Measurements from ENCODE around the gene NEO1.

NEO1 gene

DNA sequence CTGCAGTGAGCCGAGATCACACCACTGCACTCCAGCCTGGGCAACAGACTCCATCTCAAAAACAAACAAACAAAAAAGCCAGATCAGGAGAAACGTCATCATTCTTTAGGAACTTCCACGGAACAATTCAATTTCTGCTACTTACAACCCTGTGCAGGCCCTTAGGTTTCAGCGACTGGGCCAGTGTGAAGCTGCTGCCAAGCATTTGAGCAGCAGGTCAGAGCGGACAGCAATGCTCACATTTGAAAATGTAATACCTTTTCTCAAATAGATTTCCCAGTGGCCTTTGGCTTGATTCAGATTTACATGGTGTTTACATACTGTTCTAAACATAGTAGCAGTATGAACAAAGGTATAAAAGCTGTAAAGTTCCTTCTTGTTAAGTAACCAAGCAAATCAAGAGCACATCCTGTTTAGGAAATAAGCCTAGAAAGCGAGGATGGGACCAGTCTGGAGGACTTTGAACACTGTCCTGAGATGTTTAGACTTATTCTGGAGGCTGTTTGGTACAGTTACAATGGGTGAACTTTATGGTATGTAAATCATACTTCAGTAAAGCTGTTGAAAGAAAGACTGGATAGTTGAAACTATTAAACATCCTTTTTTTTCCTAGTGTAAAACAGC is 175.3 kb downstream of the NEO1 start:
- in situ Hi-C loops (cut with HindIII; ENCODE audit: low pct_ligation_motif_present, low pct_unique_long_range_greater_than_20kb, low sequenced_read_pairs): no loop called here
- DNase-seq: no peak

DNA sequence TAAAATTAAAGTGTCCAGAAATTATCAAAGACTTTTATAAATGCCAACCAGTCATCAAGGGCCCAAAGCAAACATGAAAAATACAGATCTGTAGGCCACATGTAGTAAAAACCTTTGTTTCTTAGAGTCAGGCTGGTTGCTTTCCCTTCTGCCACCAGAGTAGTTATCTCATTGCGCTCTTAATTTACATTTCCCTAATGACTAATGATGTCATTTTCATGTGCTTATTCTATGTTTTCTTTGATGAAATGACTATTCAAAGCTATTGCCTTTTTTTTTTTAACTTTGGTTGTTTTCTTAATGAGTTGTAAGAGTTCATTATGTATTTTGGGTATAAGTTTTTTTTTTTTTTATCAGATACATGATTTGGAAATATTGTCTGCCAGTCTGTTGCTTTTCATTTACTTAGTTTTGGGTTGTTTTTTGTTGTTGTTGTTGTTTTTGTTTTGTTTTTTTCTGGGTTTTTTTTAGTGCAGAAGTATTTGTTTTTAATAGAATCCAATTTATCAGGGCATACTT is 175.9 kb downstream of the NEO1 start:
- in situ Hi-C loops (cut with HindIII; ENCODE audit: low pct_ligation_motif_present, low pct_unique_long_range_greater_than_20kb, low sequenced_read_pairs): no loop called here
- DNase-seq: no peak

DNA sequence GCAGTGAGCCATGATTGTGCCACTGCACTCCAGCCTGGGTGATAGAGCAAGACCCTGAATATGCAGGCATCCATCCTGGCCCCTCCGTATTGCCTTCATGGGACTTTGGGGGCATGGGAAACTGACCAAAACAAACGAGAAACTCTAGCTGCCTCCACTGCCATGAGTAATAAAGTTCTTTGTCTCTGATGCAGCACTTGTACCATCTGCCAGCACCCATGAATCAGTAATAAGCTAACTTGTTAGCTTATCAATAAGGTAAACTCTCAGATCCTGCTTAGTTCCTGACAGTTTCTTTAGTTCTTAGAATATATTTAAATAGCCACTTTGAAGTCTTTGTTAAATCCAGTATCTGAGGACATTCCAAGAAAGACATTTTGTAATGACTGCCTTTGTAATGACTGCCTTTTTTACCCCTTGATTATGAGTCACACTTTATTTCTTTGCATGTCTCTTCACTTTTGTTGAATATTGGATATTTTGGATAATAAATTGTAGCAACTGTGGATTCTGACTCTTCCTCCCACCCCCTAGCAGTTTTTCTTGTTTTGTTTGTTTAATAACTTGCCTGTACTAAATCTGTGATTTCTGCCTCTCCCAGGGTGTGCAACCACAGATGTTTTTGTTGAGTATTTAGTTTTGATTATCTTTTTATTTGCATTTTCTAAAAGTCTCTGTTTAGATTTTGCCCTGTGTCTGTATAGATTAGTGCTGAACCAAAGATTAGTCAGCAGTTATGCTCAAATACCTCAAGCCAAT is 179.6 kb downstream of the NEO1 start:
- no peak for DNase-seq
- in situ Hi-C loops (cut with HindIII; ENCODE audit: low pct_ligation_motif_present, low pct_unique_long_range_greater_than_20kb, low sequenced_read_pairs): no loop called here

DNA sequence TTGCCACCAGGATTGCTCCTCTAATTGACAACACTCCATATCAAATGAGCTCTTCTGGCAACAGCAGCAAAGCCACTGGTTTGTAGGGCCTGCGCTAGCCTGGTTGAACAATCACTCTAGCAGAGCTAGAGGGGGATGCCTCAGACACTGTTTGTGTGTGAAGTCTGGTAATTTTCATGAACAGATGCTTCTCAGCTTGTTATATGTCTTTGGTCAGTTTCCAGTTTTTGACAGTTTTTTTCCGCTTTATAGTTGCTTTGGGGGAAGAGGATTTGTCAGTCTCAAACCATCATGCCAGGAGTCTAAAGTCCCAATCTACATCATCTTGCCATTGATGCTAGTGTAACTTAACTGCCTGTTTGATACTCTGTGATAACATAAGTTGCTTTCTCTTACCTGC is 180.5 kb downstream of the NEO1 start:
- in situ Hi-C loops (cut with HindIII; ENCODE audit: low pct_ligation_motif_present, low pct_unique_long_range_greater_than_20kb, low sequenced_read_pairs): no loop called here
- no peak for DNase-seq

DNA sequence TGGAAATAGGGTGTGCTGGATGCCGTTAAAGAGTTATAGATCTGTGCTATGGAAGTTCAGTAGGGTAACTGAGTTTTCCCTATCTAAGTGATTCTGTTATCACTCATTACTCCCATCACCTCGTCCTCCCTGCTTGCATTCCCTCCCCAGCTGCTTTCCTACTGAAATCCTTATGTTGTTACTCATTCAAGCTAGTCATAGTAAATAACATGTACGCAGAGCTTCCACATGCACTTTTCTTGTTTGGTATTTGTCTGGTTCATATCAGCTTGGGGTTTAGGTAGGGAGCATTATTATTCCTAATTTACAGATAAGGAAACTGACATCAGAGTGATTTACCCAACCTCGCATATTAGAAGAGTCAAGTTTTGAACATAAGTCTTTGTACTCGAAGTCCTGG is 181.4 kb downstream of the NEO1 start:
- in situ Hi-C loops (cut with HindIII; ENCODE audit: low pct_ligation_motif_present, low pct_unique_long_range_greater_than_20kb, low sequenced_read_pairs): no loop called here
- DNase-seq: no peak

DNA sequence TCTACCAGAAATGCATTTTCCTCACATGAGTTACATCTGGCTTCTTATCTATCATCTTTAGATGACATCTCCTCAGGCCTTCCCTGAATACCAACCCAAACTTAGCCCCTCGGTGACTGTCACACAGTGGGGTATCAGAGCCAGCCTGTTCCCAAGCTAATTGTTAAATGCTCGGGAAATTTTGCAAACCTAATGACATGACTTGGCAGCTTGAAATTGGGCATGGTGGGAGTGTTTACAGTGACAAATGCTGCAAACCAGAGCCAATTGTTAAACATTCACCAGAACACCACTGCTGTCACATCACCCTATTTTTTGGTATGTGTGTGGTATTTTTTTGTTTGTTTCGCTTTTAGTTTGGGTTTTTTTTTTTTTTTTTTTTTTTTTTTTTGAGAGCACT is 185.6 kb downstream of the NEO1 start:
- no peak for DNase-seq
- in situ Hi-C loops (cut with HindIII; ENCODE audit: low pct_ligation_motif_present, low pct_unique_long_range_greater_than_20kb, low sequenced_read_pairs): no loop called here

DNA sequence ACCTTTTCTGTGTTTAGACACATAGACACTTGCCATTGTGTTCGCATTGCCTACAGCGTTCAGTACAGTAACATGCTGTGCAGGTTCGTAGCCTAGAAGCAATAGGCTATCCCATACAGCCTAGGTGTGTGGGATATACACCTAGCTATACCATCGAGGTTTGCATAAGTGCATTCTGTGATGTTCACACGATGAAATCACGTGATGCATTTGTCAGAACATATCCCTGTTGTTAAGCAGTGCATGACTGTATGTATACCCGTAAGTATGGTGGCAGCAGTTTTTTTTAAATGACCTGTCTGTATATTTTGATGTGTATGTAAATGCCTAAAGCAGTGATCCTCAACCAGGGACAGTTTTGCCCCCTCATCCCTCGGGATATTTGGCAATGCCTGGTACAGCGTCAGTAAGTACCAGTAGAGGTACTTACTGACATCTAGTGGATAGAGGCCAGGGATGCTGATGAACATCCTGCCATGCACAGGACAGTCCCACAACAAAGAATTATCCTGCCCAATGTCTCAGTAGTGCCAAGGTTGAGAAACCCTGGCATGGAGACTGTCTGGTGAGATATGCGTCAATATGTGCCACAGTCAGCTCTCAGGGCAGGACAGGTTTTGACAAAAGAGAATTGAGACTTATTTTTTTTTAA is 187.4 kb downstream of the NEO1 start:
- peak; percentile 10 for DNase-seq
- in situ Hi-C loops (cut with HindIII; ENCODE audit: low pct_ligation_motif_present, low pct_unique_long_range_greater_than_20kb, low sequenced_read_pairs): no loop called here

DNA sequence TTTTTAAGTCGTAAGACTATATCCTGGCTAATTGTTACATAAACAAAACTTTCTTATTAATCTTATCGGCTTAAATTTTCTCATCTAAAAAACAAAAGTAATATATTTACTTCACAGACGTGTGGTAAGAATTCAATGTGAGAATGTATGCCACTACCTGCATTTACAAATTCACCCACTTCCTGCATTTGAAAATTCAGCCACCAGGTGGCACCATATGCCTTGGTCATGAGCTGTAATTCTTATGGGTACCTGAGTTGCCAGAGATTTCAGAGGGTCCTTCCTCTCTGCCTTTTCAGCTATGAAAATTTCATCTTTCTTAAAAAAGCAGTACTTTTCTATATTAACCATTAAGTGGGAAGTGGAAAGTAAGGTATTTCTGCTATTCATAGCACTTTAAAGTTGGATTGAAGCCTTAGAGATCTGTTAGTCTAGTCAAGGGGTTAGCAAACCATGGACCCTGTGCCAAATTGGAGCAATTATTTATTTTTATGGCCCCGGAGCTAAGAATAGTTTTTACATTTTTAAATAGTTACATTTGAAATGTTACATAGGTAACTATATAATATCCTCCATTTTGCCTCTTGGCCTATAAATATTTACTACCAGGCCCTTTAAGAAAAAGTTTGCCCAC is 188.7 kb downstream of the NEO1 start:
- DNase-seq: peak; percentile 63

GRCh38 chr15:73244333-73244732 is 192.1 kb downstream of the NEO1 start:
- DNase-seq: peak; percentile 26
- in situ Hi-C loops (cut with HindIII; ENCODE audit: low pct_ligation_motif_present, low pct_unique_long_range_greater_than_20kb, low sequenced_read_pairs): no loop called here

More for the DNA sequence above, 188.7 kb downstream of the NEO1 start:
- in situ Hi-C loops (cut with HindIII; ENCODE audit: low pct_ligation_motif_present, low pct_unique_long_range_greater_than_20kb, low sequenced_read_pairs): no loop called here

GRCh38 chr15:73246439-73246838 is 194.2 kb downstream of the NEO1 start:
- in situ Hi-C loops (cut with HindIII; ENCODE audit: low pct_ligation_motif_present, low pct_unique_long_range_greater_than_20kb, low sequenced_read_pairs): no loop called here
- DNase-seq: no peak

- no peak for DNase-seq
- in situ Hi-C loops (cut with HindIII; ENCODE audit: low pct_ligation_motif_present, low pct_unique_long_range_greater_than_20kb, low sequenced_read_pairs): no loop called here
These were observed 194.6 kb downstream of the NEO1 start for GRCh38 chr15:73246898-73247297.

GRCh38 chr15:73247331-73247730 is 195.1 kb downstream of the NEO1 start:
- DNase-seq: no peak
- in situ Hi-C loops (cut with HindIII; ENCODE audit: low pct_ligation_motif_present, low pct_unique_long_range_greater_than_20kb, low sequenced_read_pairs): no loop called here

GRCh38 chr15:73249499-73249898 is 197.2 kb downstream of the NEO1 start:
- in situ Hi-C loops (cut with HindIII; ENCODE audit: low pct_ligation_motif_present, low pct_unique_long_range_greater_than_20kb, low sequenced_read_pairs): no loop called here
- no peak for DNase-seq

DNA sequence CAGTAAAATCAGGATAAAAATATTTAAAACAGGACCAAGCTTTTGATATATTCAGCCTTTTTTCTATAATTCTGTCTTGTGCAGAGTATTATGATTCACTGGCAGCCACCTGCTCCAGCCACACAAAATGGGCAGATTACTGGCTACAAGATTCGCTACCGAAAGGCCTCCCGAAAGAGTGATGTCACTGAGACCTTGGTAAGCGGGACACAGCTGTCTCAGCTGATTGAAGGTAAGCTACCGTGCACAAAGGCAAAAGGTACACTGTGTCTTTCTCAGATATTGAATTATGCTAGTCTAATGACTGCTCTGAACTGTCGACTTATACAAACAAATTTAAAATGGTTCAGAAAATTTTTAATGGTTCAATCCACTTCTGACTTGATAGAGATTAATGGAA is 202.3 kb downstream of the NEO1 start:
- DNase-seq: no peak
- in situ Hi-C loops (cut with HindIII; ENCODE audit: low pct_ligation_motif_present, low pct_unique_long_range_greater_than_20kb, low sequenced_read_pairs): no loop called here

DNA sequence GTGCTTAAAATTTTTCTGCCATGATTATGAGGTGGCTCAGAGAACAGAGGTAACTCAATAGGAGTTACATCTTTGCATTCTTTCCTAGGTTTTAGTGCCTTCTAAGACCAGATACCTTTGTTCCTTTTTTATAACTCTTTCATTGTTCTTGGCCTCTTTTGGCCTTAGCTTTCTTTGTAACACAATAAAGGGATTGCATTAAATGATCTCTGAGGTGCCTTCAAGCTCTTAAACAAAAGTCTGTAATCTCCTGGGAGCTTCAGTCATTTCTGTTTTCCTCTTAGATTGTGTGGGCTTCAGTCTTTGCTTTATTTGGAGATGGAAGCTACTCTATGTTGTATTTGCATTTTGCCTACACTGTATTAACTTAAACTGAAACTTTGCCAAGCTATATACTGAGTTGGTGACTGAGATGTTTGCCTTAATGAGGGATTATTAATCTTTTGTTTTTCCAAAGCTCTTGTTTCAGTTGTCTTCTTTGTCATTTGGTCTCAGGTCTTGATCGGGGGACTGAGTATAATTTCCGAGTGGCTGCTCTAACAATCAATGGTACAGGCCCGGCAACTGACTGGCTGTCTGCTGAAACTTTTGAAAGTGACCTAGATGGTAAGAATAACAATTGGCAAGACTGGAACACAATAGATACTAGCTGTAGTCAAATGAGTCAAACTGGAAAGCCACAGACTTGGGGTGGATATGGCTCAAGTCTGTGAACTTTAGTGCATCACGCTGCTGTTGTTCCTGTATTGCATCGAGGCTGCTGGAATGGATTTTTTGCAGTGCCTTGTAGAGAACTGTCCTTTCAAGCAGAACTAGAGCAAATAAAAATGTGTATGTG is 206.2 kb downstream of the NEO1 start:
- in situ Hi-C loops (cut with HindIII; ENCODE audit: low pct_ligation_motif_present, low pct_unique_long_range_greater_than_20kb, low sequenced_read_pairs): no loop called here
- DNase-seq: no peak

DNA sequence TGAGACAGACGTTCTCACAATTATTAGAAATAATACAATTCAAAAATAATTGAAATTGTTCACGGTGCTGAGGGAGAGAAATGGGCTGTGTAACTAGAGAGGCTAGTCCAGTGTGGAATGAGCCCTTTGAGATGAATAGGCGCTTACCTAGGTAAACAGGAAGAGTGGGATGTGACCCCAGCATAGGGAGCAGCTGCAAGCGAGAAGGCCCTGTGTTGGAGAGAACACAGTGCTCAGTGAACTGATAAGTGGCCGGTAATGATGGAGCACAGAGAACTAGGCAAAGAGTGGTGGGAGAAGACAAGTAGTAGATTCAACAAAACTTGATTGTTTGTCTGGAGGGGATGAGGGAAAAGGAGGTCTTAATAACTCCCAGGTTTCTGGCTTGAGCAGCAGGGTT is 212.6 kb downstream of the NEO1 start:
- in situ Hi-C loops (cut with HindIII; ENCODE audit: low pct_ligation_motif_present, low pct_unique_long_range_greater_than_20kb, low sequenced_read_pairs): no loop called here
- no peak for DNase-seq

GRCh38 chr15:73265536-73266153 is 213.4 kb downstream of the NEO1 start:
- in situ Hi-C loops (cut with HindIII; ENCODE audit: low pct_ligation_motif_present, low pct_unique_long_range_greater_than_20kb, low sequenced_read_pairs): no loop called here
- DNase-seq: peak; percentile 40

GRCh38 chr15:73268457-73268856 is 216.2 kb downstream of the NEO1 start:
- no peak for DNase-seq
- in situ Hi-C loops (cut with HindIII; ENCODE audit: low pct_ligation_motif_present, low pct_unique_long_range_greater_than_20kb, low sequenced_read_pairs): no loop called here

Data from ACHN (cell line).